ENCODE results near the gene IQGAP1.

Gene IQGAP1

GRCh38 chr15:90364251-90364650 lies 23.8 kb upstream of the IQGAP1 start:
- DNase-seq (ENCODE audit: low read depth): no peak

GRCh38 chr15:90365414-90366055 lies 22.5 kb upstream of the IQGAP1 start:
- DNase-seq (ENCODE audit: low read depth): no peak
- H3K4me3 ChIP-seq (ENCODE audit: low read depth, low read length): no peak overlapping the region

More at GRCh38 chr15:90364251-90364650, 23.8 kb upstream of the IQGAP1 start:
- H3K4me3 ChIP-seq (ENCODE audit: low read depth, low read length): no peak overlapping the region

GRCh38 chr15:90367576-90367975 lies 20.5 kb upstream of the IQGAP1 start:
- no peak for DNase-seq (ENCODE audit: low read depth)

GRCh38 chr15:90375071-90375470 lies 13.0 kb upstream of the IQGAP1 start:
- no peak overlapping the region for H3K4me3 ChIP-seq (ENCODE audit: low read depth, low read length)
- DNase-seq (ENCODE audit: low read depth): no peak

More at GRCh38 chr15:90367576-90367975, 20.5 kb upstream of the IQGAP1 start:
- no peak overlapping the region for H3K4me3 ChIP-seq (ENCODE audit: low read depth, low read length)

GRCh38 chr15:90376789-90377188 lies 11.3 kb upstream of the IQGAP1 start:
- no peak overlapping the region for H3K4me3 ChIP-seq (ENCODE audit: low read depth, low read length)
- DNase-seq (ENCODE audit: low read depth): no peak

GRCh38 chr15:90379263-90379662 lies 8.8 kb upstream of the IQGAP1 start:
- DNase-seq (ENCODE audit: low read depth): no peak
- no peak overlapping the region for H3K4me3 ChIP-seq (ENCODE audit: low read depth, low read length)

- no peak for DNase-seq (ENCODE audit: low read depth)
- H3K4me3 ChIP-seq (ENCODE audit: low read depth, low read length): no peak overlapping the region
Measured at GRCh38 chr15:90381515-90381914, 6.5 kb upstream of the IQGAP1 start.

- no peak overlapping the region for H3K4me3 ChIP-seq (ENCODE audit: low read depth, low read length)
- no peak for DNase-seq (ENCODE audit: low read depth)
Measured at GRCh38 chr15:90382320-90382719, 5.7 kb upstream of the IQGAP1 start.

GRCh38 chr15:90386221-90386620 lies 1.8 kb upstream of the IQGAP1 start:
- H3K4me3 ChIP-seq (ENCODE audit: low read depth, low read length): no peak overlapping the region
- no peak for DNase-seq (ENCODE audit: low read depth)

GRCh38 chr15:90388462-90389380 lies 679 bp downstream of the IQGAP1 start:
- peak overlapping the region; percentile 65 for H3K4me3 ChIP-seq (ENCODE audit: low read depth, low read length)
- no peak for DNase-seq (ENCODE audit: low read depth)

- H3K4me3 ChIP-seq (ENCODE audit: low read depth, low read length): peak overlapping the region; percentile 65
- DNase-seq (ENCODE audit: low read depth): no peak
Measured at GRCh38 chr15:90389513-90389912, 1.5 kb downstream of the IQGAP1 start.

- DNase-seq (ENCODE audit: low read depth): no peak
Measured at GRCh38 chr15:90393040-90393439, 5.0 kb downstream of the IQGAP1 start.

GRCh38 chr15:90394074-90394473 lies 6.0 kb downstream of the IQGAP1 start:
- H3K4me3 ChIP-seq (ENCODE audit: low read depth, low read length): no peak overlapping the region
- no peak for DNase-seq (ENCODE audit: low read depth)

More at GRCh38 chr15:90393040-90393439, 5.0 kb downstream of the IQGAP1 start:
- no peak overlapping the region for H3K4me3 ChIP-seq (ENCODE audit: low read depth, low read length)

- DNase-seq (ENCODE audit: low read depth): no peak
- no peak overlapping the region for H3K4me3 ChIP-seq (ENCODE audit: low read depth, low read length)
Measured at GRCh38 chr15:90394748-90395442, 6.9 kb downstream of the IQGAP1 start.

GRCh38 chr15:90396321-90396720 lies 8.3 kb downstream of the IQGAP1 start:
- DNase-seq (ENCODE audit: low read depth): no peak
- H3K4me3 ChIP-seq (ENCODE audit: low read depth, low read length): no peak overlapping the region

- H3K4me3 ChIP-seq (ENCODE audit: low read depth, low read length): peak overlapping the region; percentile 20
- no peak for DNase-seq (ENCODE audit: low read depth)
Measured at GRCh38 chr15:90400005-90400758, 12.1 kb downstream of the IQGAP1 start.

GRCh38 chr15:90400759-90401314 lies 12.8 kb downstream of the IQGAP1 start:
- peak; percentile 80 for DNase-seq (ENCODE audit: low read depth)
- peak overlapping the region; percentile 20 for H3K4me3 ChIP-seq (ENCODE audit: low read depth, low read length)

GRCh38 chr15:90401495-90401894 lies 13.5 kb downstream of the IQGAP1 start:
- no peak overlapping the region for H3K4me3 ChIP-seq (ENCODE audit: low read depth, low read length)
- no peak for DNase-seq (ENCODE audit: low read depth)

- no peak overlapping the region for H3K4me3 ChIP-seq (ENCODE audit: low read depth, low read length)
- peak; percentile 73 for DNase-seq (ENCODE audit: low read depth)
Measured at GRCh38 chr15:90402223-90402622, 14.2 kb downstream of the IQGAP1 start.

Measured in skeletal muscle cell (primary cell).